GM19463 (cell line): ENCODE data around the gene EHMT2.

Experiments
- ATAC-seq: cut with Tn5 transposase; IDR thresholded peaks from one replicate; pipeline ENCODE4 v1.9.1; 2021; ENCODE audit warnings: mild to moderate bottlenecking, moderate library complexity; ENCODE audit not compliant: unreplicated experiment

Gene EHMT2

GRCh38 chr6:31889331-31889972 is 8.0 kb downstream of the EHMT2 start:
- no peak for ATAC-seq

- ATAC-seq, result no peak
Observed at GRCh38 chr6:31888276-31889258, 8.9 kb downstream of the EHMT2 start.

GRCh38 chr6:31887173-31888007 is 10.1 kb downstream of the EHMT2 start:
- ATAC-seq, result no peak

- ATAC-seq, result no peak
Observed at GRCh38 chr6:31886541-31886991, 10.9 kb downstream of the EHMT2 start.

GRCh38 chr6:31884528-31885035 is 12.9 kb downstream of the EHMT2 start:
- ATAC-seq, result no peak

- no peak for ATAC-seq
Observed at GRCh38 chr6:31883676-31884075, 13.8 kb downstream of the EHMT2 start.

- ATAC-seq, result no peak
Observed at GRCh38 chr6:31882344-31882743, 15.2 kb downstream of the EHMT2 start.

- no peak for ATAC-seq
Observed at GRCh38 chr6:31881136-31881859, 16.2 kb downstream of the EHMT2 start.

- no peak for ATAC-seq
Observed at GRCh38 chr6:31880616-31881015, 16.9 kb downstream of the EHMT2 start.

GRCh38 chr6:31879901-31880300 is 17.6 kb downstream of the EHMT2 start:
- no peak for ATAC-seq

GRCh38 chr6:31879143-31879542 is 18.4 kb downstream of the EHMT2 start:
- ATAC-seq, result no peak

- no peak for ATAC-seq
Observed at GRCh38 chr6:31878726-31879125, 18.8 kb downstream of the EHMT2 start, which contains the start of gene SLC44A4. Gene SLC44A4 (minus strand): TSS chr6:31878997. CDS start chr6:31878980, 17 bp downstream.

GRCh38 chr6:31878222-31878621 is 19.3 kb downstream of the EHMT2 start:
- no peak for ATAC-seq

GRCh38 chr6:31877651-31878161 is 19.8 kb downstream of the EHMT2 start:
- no peak for ATAC-seq

GRCh38 chr6:31877125-31877650 is 20.3 kb downstream of the EHMT2 start:
- ATAC-seq, result no peak

GRCh38 chr6:31876357-31876756 is 21.1 kb downstream of the EHMT2 start:
- ATAC-seq, result no peak

GRCh38 chr6:31875877-31876276 is 21.6 kb downstream of the EHMT2 start:
- ATAC-seq, result no peak

- ATAC-seq, result no peak
Observed at GRCh38 chr6:31874836-31875572, 22.5 kb downstream of the EHMT2 start.

GRCh38 chr6:31874084-31874670 is 23.3 kb downstream of the EHMT2 start:
- ATAC-seq, result no peak
